Right hindlimb (tissue), 1 donor: ENCODE measurements around the gene LRRC38.
"Not testable (repeated sequence)": the region's sequence is repeated elsewhere in the genome, so short reads cannot be mapped to it uniquely, and the experiment has no call there.

Experiments
- DNase-seq: peaks from one replicate; pipeline ENCODE4 v3.0.0-alpha.2; 2018

The LRRC38 gene

GRCh38 chr1:13513895-13514546, at the start of gene LRRC38:
Gene LRRC38, minus strand, starts transcription at chr1:13514003. Its CDS starts 410 bp downstream, at chr1:13513593.
- peak; percentile 41 for DNase-seq

- DNase-seq = not testable (repeated sequence)
Measured at GRCh38 chr1:13562981-13563380, 49.2 kb upstream of the LRRC38 start.

GRCh38 chr1:13560541-13560940, 46.7 kb upstream of the LRRC38 start:
- no peak for DNase-seq

GRCh38 chr1:13556224-13556764, 42.5 kb upstream of the LRRC38 start:
- no peak for DNase-seq

GRCh38 chr1:13554798-13555197, 41.0 kb upstream of the LRRC38 start:
- no peak for DNase-seq

- no peak for DNase-seq
Measured at GRCh38 chr1:13550663-13551062, 36.9 kb upstream of the LRRC38 start.

- DNase-seq = no peak
Measured at GRCh38 chr1:13549521-13549920, 35.7 kb upstream of the LRRC38 start.

- no peak for DNase-seq
Measured at GRCh38 chr1:13549021-13549420, 35.2 kb upstream of the LRRC38 start.

GRCh38 chr1:13548281-13548680, 34.5 kb upstream of the LRRC38 start:
- DNase-seq = no peak

GRCh38 chr1:13546791-13547190, 33.0 kb upstream of the LRRC38 start:
- DNase-seq = no peak

- no peak for DNase-seq
Measured at GRCh38 chr1:13544221-13544556, 30.4 kb upstream of the LRRC38 start.

- peak; percentile 79 for DNase-seq
Measured at GRCh38 chr1:13543451-13544220, 29.8 kb upstream of the LRRC38 start.

- DNase-seq = no peak
Measured at GRCh38 chr1:13541435-13542215, 27.8 kb upstream of the LRRC38 start.

- DNase-seq = no peak
Measured at GRCh38 chr1:13540866-13541265, 27.1 kb upstream of the LRRC38 start.

GRCh38 chr1:13539683-13540082, 25.9 kb upstream of the LRRC38 start:
- DNase-seq = no peak

- DNase-seq = no peak
Measured at GRCh38 chr1:13538832-13539231, 25.0 kb upstream of the LRRC38 start.

- no peak for DNase-seq
Measured at GRCh38 chr1:13536571-13536970, 22.8 kb upstream of the LRRC38 start.

GRCh38 chr1:13535227-13535626, 21.4 kb upstream of the LRRC38 start:
- DNase-seq = no peak

- no peak for DNase-seq
Measured at GRCh38 chr1:13528320-13528719, 14.5 kb upstream of the LRRC38 start.

- DNase-seq = no peak
Measured at GRCh38 chr1:13523780-13524477, 10.1 kb upstream of the LRRC38 start.

GRCh38 chr1:13520985-13521384, 7.2 kb upstream of the LRRC38 start:
- DNase-seq = no peak

- no peak for DNase-seq
Measured at GRCh38 chr1:13517193-13517812, 3.5 kb upstream of the LRRC38 start.
